Measurements from ENCODE around the gene VPS41. TPM values are rescaled to one million over a fixed set of nuclear protein-coding genes. Genes with fewer than 3 reads are reported as not detected.

Gene VPS41
- total RNA-seq, 4 donors from 2014 or later: 26.4 to 116 (median 41.3) TPM

DNA sequence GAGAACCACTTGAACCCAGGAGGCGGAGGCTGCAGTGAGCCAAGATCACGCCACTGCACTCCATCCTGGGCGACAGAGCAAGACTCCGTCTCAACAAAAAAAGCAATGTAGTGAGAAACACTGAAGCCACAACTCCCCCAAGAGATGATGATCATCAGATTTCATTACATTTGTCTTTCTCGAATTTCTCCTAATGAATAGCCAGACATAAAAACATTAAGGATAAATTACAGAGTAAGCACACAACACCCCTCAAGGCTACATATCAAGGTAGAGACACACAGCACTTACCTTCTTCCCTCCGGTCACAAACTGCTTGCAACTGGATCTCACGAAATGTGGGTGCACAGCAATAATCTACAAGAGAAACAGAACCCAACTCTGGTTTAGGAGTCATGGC, 91.5 kb downstream of the VPS41 start:
- H3K4me3 ChIP-seq: no peak overlapping the region
- H3K4me1 ChIP-seq: no peaks in the 10 kb centered on the region
- H3K36me3 ChIP-seq: peaks cover 0 to 9% (median 0%) of the 10 kb centered on the region in 3 donors
- no peaks in the 10 kb centered on the region for H3K27me3 ChIP-seq
- DNase-seq: no peak
- TF ChIP-seq POLR2A (IDR thresholded peaks at IDR 0.05): no peak
- TF ChIP-seq, protein P1, sequence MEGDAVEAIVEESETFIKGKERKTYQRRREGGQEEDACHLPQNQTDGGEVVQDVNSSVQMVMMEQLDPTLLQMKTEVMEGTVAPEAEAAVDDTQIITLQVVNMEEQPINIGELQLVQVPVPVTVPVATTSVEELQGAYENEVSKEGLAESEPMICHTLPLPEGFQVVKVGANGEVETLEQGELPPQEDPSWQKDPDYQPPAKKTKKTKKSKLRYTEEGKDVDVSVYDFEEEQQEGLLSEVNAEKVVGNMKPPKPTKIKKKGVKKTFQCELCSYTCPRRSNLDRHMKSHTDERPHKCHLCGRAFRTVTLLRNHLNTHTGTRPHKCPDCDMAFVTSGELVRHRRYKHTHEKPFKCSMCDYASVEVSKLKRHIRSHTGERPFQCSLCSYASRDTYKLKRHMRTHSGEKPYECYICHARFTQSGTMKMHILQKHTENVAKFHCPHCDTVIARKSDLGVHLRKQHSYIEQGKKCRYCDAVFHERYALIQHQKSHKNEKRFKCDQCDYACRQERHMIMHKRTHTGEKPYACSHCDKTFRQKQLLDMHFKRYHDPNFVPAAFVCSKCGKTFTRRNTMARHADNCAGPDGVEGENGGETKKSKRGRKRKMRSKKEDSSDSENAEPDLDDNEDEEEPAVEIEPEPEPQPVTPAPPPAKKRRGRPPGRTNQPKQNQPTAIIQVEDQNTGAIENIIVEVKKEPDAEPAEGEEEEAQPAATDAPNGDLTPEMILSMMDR (IDR thresholded peaks at IDR 0.05): no peak
- no peak overlapping the region for H3K27ac ChIP-seq
- H3K9me3 ChIP-seq: no peaks in the 10 kb centered on the region

DNA sequence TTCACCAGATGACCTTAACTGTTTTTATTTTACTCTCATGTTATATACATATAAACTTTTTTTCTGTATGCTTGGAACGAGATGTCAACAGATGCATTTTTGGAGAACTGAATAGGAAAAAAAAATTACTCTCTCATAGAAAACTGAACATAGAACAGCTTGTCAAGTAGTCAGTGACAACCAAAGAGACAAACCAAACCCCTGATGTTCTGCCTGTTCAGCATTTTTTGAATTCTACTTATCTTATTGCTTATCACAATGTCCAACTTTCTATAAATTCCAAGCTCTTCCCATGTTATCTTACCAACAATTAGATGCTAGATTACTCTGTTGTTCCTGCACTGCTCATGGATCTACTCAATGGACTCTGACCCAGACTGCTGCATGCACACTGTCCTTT, 95.2 kb downstream of the VPS41 start:
- Histone ChIP-seq H3K4me1 (no peaks in the 10 kb centered on the region), H3K27me3 (no peaks in the 10 kb centered on the region), H3K4me3 (no peak overlapping the region), H3K36me3 (peaks cover 0 to 9% (median 0%) of the 10 kb centered on the region in 3 donors), H3K27ac (no peak overlapping the region), H3K9me3 (no peaks in the 10 kb centered on the region)
- DNase-seq: no peak
- no peak for TF ChIP-seq POLR2A (IDR thresholded peaks at IDR 0.05)
- TF ChIP-seq, protein P1 (IDR thresholded peaks at IDR 0.05): no peak

DNA sequence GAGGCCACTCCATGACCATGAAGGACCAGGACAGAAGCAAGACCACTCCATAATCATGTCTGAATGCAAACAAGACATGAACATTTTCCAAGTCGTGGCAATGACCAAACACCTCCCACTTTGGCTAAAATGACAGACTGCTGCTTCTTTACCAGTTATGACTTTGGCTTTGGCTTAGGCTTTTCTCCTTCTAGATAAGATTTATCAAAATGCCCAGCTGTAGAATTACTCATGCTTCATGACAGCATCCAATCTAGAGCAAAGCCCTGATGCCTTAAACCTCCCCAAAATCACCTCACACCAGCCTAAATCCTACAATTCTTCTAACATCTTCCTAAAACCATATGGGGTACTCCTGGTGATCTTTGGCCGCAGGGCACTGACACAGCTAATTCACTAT, 102.1 kb downstream of the VPS41 start:
- Histone ChIP-seq H3K27ac (no peak overlapping the region), H3K27me3 (no peaks in the 10 kb centered on the region), H3K9me3 (no peaks in the 10 kb centered on the region), H3K4me1 (no peaks in the 10 kb centered on the region), H3K36me3 (no peaks in the 10 kb centered on the region), H3K4me3 (no peak overlapping the region)
- no peak for DNase-seq
- TF ChIP-seq, protein P1 (IDR thresholded peaks at IDR 0.05): no peak
- no peak for TF ChIP-seq POLR2A (IDR thresholded peaks at IDR 0.05)

DNA sequence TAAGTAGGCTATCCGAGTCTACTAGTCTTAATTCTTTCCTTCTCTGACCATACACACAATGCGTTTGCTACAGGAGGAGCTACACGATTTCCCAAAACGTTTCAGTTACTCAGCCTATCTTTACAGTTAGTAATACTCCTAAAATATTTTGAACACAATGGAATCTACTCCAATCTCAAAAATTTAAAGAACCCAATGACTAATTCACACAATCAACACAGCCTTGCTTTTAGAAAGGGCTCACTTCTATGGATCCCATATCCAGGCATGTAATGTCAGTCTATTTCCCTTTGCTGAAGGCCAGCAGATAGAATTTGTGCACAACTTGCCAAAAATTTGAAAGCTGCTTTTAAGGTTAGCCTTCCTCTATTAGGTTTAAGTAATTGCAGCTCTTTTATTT, 107.2 kb downstream of the VPS41 start:
- Histone ChIP-seq H3K36me3 (no peaks in the 10 kb centered on the region), H3K4me1 (no peaks in the 10 kb centered on the region), H3K9me3 (no peaks in the 10 kb centered on the region), H3K27me3 (no peaks in the 10 kb centered on the region), H3K27ac (no peak overlapping the region), H3K4me3 (no peak overlapping the region)
- no peak for TF ChIP-seq POLR2A (IDR thresholded peaks at IDR 0.05)
- TF ChIP-seq, protein P1 (IDR thresholded peaks at IDR 0.05): no peak
- DNase-seq: no peak

DNA sequence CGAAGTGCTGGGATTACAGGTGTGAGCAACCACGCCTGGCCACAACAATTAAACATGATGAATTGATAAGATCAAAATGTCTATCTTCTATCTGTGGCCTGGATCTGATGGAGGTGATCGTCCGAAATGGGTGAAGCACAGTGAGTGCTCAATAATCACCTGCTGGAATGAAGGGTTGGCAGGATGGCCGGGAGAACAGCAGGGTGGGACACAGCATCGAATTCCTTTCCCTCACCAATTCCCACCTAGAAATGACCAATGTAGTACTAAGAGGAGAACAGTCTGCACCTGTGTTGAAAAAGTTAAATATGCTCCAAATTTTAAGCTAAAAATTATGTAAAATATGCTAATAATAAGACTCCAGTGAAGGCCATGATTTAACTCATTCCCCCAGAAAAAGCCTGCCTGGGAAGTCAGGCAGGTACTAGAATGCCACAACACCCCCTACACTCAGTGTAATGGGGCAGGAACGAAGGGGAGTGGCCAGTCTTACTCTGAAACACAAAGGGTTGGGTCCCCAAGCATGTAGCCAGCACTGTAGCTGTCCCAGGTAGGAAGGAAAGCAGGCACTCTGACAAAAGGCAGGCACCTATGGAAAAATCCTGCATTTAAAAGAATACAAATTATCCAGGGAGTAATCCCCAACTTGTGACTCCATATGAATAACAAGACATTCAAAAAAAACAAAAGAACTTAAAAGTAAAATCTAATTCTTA, 110.3 kb downstream of the VPS41 start:
- Histone ChIP-seq H3K27ac (no peak overlapping the region), H3K9me3 (no peaks in the 10 kb centered on the region), H3K4me1 (no peaks in the 10 kb centered on the region), H3K27me3 (no peaks in the 10 kb centered on the region), H3K36me3 (peaks cover 0 to 10% (median 0%) of the 10 kb centered on the region in 3 donors), H3K4me3 (no peak overlapping the region)
- TF ChIP-seq, protein P1 (IDR thresholded peaks at IDR 0.05): no peak
- no peak for TF ChIP-seq POLR2A (IDR thresholded peaks at IDR 0.05)
- no peak for DNase-seq

Data from Peyer's patch (tissue), 4 donors.